Measurements from ENCODE around the gene SLC25A46. TPM values are rescaled to one million over a fixed set of nuclear protein-coding genes. Genes with fewer than 3 reads are reported as not detected.

SLC25A46 gene
- polyA plus RNA-seq, 4 donors: 24.6 to 46.1 (median 26.7) TPM

DNA sequence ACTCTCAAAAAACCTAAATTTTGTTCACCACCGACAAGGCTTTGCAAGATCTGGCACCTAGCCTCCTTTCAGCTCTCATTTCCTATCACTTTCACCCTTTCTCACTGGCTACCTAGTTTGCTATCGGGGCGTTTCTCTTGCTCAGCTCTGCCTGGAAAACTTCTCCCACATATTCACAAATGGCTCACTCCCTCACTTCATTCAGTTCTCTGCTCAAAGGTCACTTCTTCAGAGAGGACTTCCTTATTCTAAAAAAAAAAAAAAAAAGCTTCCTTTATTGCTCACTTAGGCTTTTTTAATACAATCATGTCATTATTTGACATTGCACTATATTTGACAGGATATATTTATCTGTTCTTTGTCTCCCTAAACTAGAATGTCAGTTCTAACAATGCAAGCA is 2.1 kb upstream of the SLC25A46 start:
- H3K27ac ChIP-seq (ENCODE audit: low read depth in 1 of 3, low read length in 2 of 3): peak overlapping the region; percentile 58 to 86 (median 85)
- FAIRE-seq (peak; percentile 91), DNase-seq (peak; percentile 76 to 91)
- no peaks in the 10 kb centered on the region for H3K9me3 ChIP-seq (ENCODE audit: control insufficient read depth in 2 of 2, insufficient read depth in 1 of 2, low read depth in 1 of 2, low read length in 1 of 2)
- H3K4me3 ChIP-seq (ENCODE audit: low read depth in 1 of 3, low read length in 3 of 3): peak overlapping the region in 2 of 3 donors; percentile 14 to 19
- peaks cover 0 to 2% (median 2%) of the 10 kb centered on the region in 3 donors for H3K4me1 ChIP-seq (ENCODE audit: control insufficient read depth in 3 of 3, insufficient read depth in 2 of 3, low read depth in 1 of 3, low read length in 2 of 3)
- H3K27me3 ChIP-seq (ENCODE audit: control insufficient read depth in 3 of 3, insufficient read depth in 3 of 3, low read length in 3 of 3): no peaks in the 10 kb centered on the region
- 11 to 45% (median 24%) methylated on average over 3 of the region's 3 CpGs for WGBS, 3 donors
- H3K36me3 ChIP-seq (ENCODE audit: control insufficient read depth in 3 of 3, insufficient read depth in 2 of 3, low read depth in 1 of 3, low read length in 3 of 3): no peaks in the 10 kb centered on the region

DNA sequence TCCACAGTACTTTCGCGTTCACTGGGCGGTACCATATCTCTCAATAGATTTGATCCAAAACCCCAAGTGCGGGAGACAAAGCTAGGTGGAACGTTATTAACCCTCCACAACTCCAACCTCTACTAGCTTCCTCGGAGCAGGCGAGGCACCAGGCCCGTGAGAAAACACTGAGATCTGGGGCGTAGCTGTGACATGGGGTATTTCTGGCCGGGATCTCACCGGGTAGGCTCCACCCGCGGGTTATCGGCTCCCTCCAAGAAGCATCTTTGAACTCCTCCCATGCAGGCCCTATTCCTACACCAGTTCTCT is 350 bp upstream of the SLC25A46 start:
- no peaks in the 10 kb centered on the region for H3K36me3 ChIP-seq (ENCODE audit: control insufficient read depth in 3 of 3, insufficient read depth in 2 of 3, low read depth in 1 of 3, low read length in 3 of 3)
- peak overlapping the region; percentile 66 to 95 (median 94) for H3K27ac ChIP-seq (ENCODE audit: low read depth in 1 of 3, low read length in 2 of 3)
- H3K27me3 ChIP-seq (ENCODE audit: control insufficient read depth in 3 of 3, insufficient read depth in 3 of 3, low read length in 3 of 3): no peaks in the 10 kb centered on the region
- H3K4me1 ChIP-seq (ENCODE audit: control insufficient read depth in 3 of 3, insufficient read depth in 2 of 3, low read depth in 1 of 3, low read length in 2 of 3): peaks cover 0 to 2% (median 2%) of the 10 kb centered on the region in 3 donors
- DNase-seq: no peak
- FAIRE-seq: no peak
- no peaks in the 10 kb centered on the region for H3K9me3 ChIP-seq (ENCODE audit: control insufficient read depth in 2 of 2, insufficient read depth in 1 of 2, low read depth in 1 of 2, low read length in 1 of 2)
- 0 to 2% (median 0%) methylated on average over 13 to 14 of the region's 14 CpGs for WGBS, 3 donors
- peak overlapping the region; percentile 87 to 94 (median 89) for H3K4me3 ChIP-seq (ENCODE audit: low read depth in 1 of 3, low read length in 3 of 3)

DNA sequence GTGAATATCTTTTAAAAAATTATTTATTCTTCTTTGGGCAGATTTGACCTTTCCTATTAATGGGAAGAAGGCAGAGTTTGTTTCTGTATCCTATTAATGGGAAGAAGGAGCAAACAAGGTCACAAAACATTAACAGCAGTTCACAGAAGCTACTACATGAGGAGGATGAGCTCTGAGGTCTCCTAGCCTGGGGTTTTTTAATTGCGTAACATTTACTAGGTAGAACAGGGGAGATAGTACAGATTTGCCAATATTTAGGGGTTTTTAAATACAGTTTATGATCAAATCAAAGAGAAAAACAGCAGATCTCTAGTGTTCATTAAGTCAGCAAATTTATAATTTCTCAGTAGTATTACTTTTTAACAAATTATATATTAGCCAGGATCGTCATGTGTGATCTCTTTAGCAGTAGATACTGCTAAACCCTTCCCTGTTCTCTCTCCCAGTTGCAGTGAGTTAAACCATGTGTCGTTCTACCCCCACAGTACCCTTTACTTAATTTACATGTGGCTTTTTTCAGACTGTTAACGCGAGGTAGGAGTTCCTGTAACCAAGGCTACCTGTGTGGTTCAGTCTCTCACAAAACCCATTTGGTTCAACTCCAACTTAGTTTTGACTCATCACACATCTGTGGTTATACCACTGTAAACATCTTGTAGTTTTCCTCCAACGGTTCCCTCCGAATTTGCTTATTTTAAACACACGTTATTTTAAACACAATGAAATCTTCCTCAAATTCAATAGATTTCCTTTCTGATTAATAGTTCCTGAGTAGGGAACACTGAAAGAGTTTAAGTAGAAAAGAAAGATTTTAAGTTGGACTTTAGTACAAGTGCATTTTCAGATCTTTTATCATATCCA is 13.3 kb downstream of the SLC25A46 start:
- Histone ChIP-seq H3K27me3 (ENCODE audit: control insufficient read depth in 3 of 3, insufficient read depth in 3 of 3, low read length in 3 of 3) (no peaks in the 10 kb centered on the region), H3K36me3 (ENCODE audit: control insufficient read depth in 3 of 3, insufficient read depth in 2 of 3, low read depth in 1 of 3, low read length in 3 of 3) (peaks cover 0 to 6% (median 3%) of the 10 kb centered on the region in 3 donors), H3K4me1 (ENCODE audit: control insufficient read depth in 3 of 3, insufficient read depth in 2 of 3, low read depth in 1 of 3, low read length in 2 of 3) (no peaks in the 10 kb centered on the region), H3K9me3 (ENCODE audit: control insufficient read depth in 2 of 2, insufficient read depth in 1 of 2, low read depth in 1 of 2, low read length in 1 of 2) (no peaks in the 10 kb centered on the region), H3K4me3 (ENCODE audit: low read depth in 1 of 3, low read length in 3 of 3) (no peak overlapping the region), H3K27ac (ENCODE audit: low read depth in 1 of 3, low read length in 2 of 3) (peak overlapping the region in 1 of 3 donors; percentile 89)
- FAIRE-seq (no peak), DNase-seq (peak in 1 of 2 donors; percentile 20)
- 57 to 79% (median 61%) methylated on average over 8 of the region's 8 CpGs for WGBS, 3 donors

DNA sequence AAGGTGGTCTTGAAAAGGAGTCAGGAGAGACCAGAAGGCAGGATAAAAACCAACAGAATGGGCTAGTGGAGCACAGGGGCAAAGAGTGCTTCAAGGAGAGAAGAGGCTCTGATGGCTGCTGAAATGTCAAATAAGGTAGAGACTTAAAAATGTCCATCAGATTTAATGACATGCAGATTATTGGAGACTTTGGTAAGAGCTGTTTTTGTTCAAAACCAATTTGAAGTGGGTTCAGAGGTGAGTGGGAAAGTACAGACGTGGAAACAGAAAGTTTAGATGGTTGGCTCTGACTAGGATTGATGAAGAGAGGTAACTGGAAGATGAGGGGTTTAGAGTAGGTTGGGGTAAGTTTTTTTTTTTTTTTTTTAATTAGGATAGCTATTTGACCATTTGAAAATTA is 14.1 kb downstream of the SLC25A46 start:
- H3K4me3 ChIP-seq (ENCODE audit: low read depth in 1 of 3, low read length in 3 of 3): no peak overlapping the region
- FAIRE-seq: no peak
- H3K36me3 ChIP-seq (ENCODE audit: control insufficient read depth in 3 of 3, insufficient read depth in 2 of 3, low read depth in 1 of 3, low read length in 3 of 3): peaks cover 0 to 6% (median 3%) of the 10 kb centered on the region in 3 donors
- WGBS, 3 donors: 65 to 75% (median 66%) methylated on average over 1 of the region's 1 CpG
- no peaks in the 10 kb centered on the region for H3K4me1 ChIP-seq (ENCODE audit: control insufficient read depth in 3 of 3, insufficient read depth in 2 of 3, low read depth in 1 of 3, low read length in 2 of 3)
- no peaks in the 10 kb centered on the region for H3K9me3 ChIP-seq (ENCODE audit: control insufficient read depth in 2 of 2, insufficient read depth in 1 of 2, low read depth in 1 of 2, low read length in 1 of 2)
- DNase-seq: no peak
- H3K27me3 ChIP-seq (ENCODE audit: control insufficient read depth in 3 of 3, insufficient read depth in 3 of 3, low read length in 3 of 3): no peaks in the 10 kb centered on the region
- H3K27ac ChIP-seq (ENCODE audit: low read depth in 1 of 3, low read length in 2 of 3): peak overlapping the region in 1 of 3 donors; percentile 89

DNA sequence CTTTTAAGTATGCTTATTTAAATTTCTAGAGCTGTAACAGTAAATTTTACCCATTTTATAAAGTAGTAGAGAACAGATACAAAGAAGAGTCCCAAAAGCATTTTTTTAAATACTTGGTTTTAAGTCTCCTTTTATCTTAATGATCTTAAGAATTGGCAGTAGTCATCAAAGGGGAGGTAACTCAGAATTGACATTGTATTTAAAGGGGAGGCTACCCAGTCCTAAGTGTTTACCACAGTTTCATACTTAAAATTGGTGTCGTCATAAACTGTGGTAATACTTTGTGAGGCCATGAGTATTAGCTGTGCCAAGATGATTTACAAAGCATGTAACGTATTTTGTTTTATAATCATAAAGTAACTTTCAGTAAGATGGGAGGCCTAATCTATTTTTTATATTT is 14.8 kb downstream of the SLC25A46 start:
- no peaks in the 10 kb centered on the region for H3K27me3 ChIP-seq (ENCODE audit: control insufficient read depth in 3 of 3, insufficient read depth in 3 of 3, low read length in 3 of 3)
- H3K9me3 ChIP-seq (ENCODE audit: control insufficient read depth in 2 of 2, insufficient read depth in 1 of 2, low read depth in 1 of 2, low read length in 1 of 2): no peaks in the 10 kb centered on the region
- no peak overlapping the region for H3K27ac ChIP-seq (ENCODE audit: low read depth in 1 of 3, low read length in 2 of 3)
- WGBS, 3 donors: 76 to 96% (median 91%) methylated on average over 2 of the region's 2 CpGs
- FAIRE-seq (no peak), DNase-seq (no peak)
- peaks cover 0 to 6% (median 3%) of the 10 kb centered on the region in 3 donors for H3K36me3 ChIP-seq (ENCODE audit: control insufficient read depth in 3 of 3, insufficient read depth in 2 of 3, low read depth in 1 of 3, low read length in 3 of 3)
- H3K4me3 ChIP-seq (ENCODE audit: low read depth in 1 of 3, low read length in 3 of 3): no peak overlapping the region
- H3K4me1 ChIP-seq (ENCODE audit: control insufficient read depth in 3 of 3, insufficient read depth in 2 of 3, low read depth in 1 of 3, low read length in 2 of 3): no peaks in the 10 kb centered on the region

DNA sequence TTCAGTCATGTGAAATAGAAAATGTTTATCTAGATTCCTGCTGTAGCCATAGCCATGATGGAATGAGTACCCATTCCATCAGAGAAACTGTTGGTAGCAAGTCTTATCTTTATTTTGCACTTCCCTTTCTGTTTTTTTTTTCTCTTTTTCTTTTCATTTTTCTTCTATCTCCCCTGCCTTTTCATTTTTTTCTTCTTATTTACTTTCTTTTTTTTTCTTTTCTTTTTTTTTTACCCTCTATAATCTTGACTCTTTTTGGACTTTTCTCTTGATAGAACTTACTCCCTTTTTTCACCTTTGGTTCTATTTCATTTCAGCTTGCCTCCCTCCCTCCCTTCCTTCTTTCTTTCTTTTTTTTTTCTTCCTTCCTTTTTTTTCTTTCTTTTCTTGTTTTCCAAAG is 15.4 kb downstream of the SLC25A46 start:
- DNase-seq (no peak), FAIRE-seq (no peak)
- H3K4me3 ChIP-seq (ENCODE audit: low read depth in 1 of 3, low read length in 3 of 3): no peak overlapping the region
- peaks cover 0 to 6% (median 3%) of the 10 kb centered on the region in 3 donors for H3K36me3 ChIP-seq (ENCODE audit: control insufficient read depth in 3 of 3, insufficient read depth in 2 of 3, low read depth in 1 of 3, low read length in 3 of 3)
- no peaks in the 10 kb centered on the region for H3K9me3 ChIP-seq (ENCODE audit: control insufficient read depth in 2 of 2, insufficient read depth in 1 of 2, low read depth in 1 of 2, low read length in 1 of 2)
- H3K4me1 ChIP-seq (ENCODE audit: control insufficient read depth in 3 of 3, insufficient read depth in 2 of 3, low read depth in 1 of 3, low read length in 2 of 3): no peaks in the 10 kb centered on the region
- no peaks in the 10 kb centered on the region for H3K27me3 ChIP-seq (ENCODE audit: control insufficient read depth in 3 of 3, insufficient read depth in 3 of 3, low read length in 3 of 3)
- no peak overlapping the region for H3K27ac ChIP-seq (ENCODE audit: low read depth in 1 of 3, low read length in 2 of 3)

DNA sequence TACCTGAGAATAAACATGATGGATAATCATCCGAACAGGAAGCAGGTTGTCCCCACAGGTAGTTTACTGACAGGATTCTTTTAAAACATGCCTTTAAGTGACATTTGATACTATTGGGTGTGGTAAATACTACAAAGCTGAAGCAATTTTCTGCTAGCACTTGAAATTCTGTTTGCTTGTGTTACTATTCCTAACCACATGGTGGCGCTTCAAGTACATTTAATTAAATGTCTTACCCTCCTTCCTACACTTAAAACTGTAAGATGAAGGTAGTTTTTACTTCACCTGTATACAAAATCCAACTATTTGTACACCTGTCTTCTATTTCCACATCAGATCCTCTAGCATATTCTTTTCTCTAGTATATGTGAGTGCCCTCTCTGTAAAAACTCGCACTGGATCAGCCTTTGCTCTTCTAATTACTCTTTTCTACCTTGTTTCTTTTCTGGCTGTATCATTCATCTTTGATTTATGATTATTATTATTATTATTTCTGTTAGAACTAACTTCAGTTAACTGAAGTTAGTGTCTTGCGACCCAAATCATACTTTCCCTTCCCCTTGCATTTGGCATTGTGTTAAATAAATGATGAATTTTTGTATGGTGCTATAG is 18.4 kb downstream of the SLC25A46 start:
- Histone ChIP-seq H3K4me3 (ENCODE audit: low read depth in 1 of 3, low read length in 3 of 3) (no peak overlapping the region), H3K27me3 (ENCODE audit: control insufficient read depth in 3 of 3, insufficient read depth in 3 of 3, low read length in 3 of 3) (no peaks in the 10 kb centered on the region), H3K9me3 (ENCODE audit: control insufficient read depth in 2 of 2, insufficient read depth in 1 of 2, low read depth in 1 of 2, low read length in 1 of 2) (no peaks in the 10 kb centered on the region), H3K27ac (ENCODE audit: low read depth in 1 of 3, low read length in 2 of 3) (no peak overlapping the region), H3K36me3 (ENCODE audit: control insufficient read depth in 3 of 3, insufficient read depth in 2 of 3, low read depth in 1 of 3, low read length in 3 of 3) (peaks cover 3 to 12% (median 5%) of the 10 kb centered on the region in 3 donors), H3K4me1 (ENCODE audit: control insufficient read depth in 3 of 3, insufficient read depth in 2 of 3, low read depth in 1 of 3, low read length in 2 of 3) (no peaks in the 10 kb centered on the region)
- WGBS, 3 donors: 49 to 54% (median 53%) methylated on average over 4 of the region's 4 CpGs
- DNase-seq (peak; percentile 51 to 54), FAIRE-seq (no peak)

DNA sequence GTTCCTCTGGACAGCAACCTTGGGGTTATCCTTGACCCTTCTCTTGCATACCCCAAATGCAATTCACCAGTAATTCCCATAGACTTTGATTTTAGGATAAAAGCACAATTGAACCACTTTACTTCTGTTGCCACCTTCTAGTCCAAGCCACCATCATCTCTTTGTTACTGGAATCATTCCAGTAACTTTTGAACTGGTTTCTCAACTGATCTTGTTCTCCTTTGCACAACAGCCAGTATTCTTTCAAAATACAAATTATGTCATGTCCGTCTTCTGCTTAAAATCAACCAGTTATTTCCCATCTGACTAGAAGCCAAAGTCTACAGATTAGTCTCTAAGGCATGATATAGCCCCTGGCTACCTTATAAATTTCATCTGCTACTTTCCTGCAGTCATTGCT is 21.4 kb downstream of the SLC25A46 start:
- no peak for FAIRE-seq
- WGBS, 3 donors: 87 to 93% (median 90%) methylated on average over 1 of the region's 1 CpG
- peaks cover 3 to 12% (median 5%) of the 10 kb centered on the region in 3 donors for H3K36me3 ChIP-seq (ENCODE audit: control insufficient read depth in 3 of 3, insufficient read depth in 2 of 3, low read depth in 1 of 3, low read length in 3 of 3)

More for the DNA sequence above, 21.4 kb downstream of the SLC25A46 start:
- no peak for DNase-seq
- Histone ChIP-seq H3K4me1 (ENCODE audit: control insufficient read depth in 3 of 3, insufficient read depth in 2 of 3, low read depth in 1 of 3, low read length in 2 of 3) (no peaks in the 10 kb centered on the region), H3K27ac (ENCODE audit: low read depth in 1 of 3, low read length in 2 of 3) (no peak overlapping the region), H3K4me3 (ENCODE audit: low read depth in 1 of 3, low read length in 3 of 3) (no peak overlapping the region), H3K9me3 (ENCODE audit: control insufficient read depth in 2 of 2, insufficient read depth in 1 of 2, low read depth in 1 of 2, low read length in 1 of 2) (no peaks in the 10 kb centered on the region), H3K27me3 (ENCODE audit: control insufficient read depth in 3 of 3, insufficient read depth in 3 of 3, low read length in 3 of 3) (no peaks in the 10 kb centered on the region)

Data from small intestine (tissue), 7 donors.